ENCODE data around the gene CHI3L2. TPM values are rescaled to one million over a fixed set of nuclear protein-coding genes. Genes with fewer than 3 reads are reported as not detected.

The CHI3L2 gene
- total RNA-seq, 4 donors from 2014 or later: 0.42 to 13.1 (median 4.7) TPM; not detected in 1

GRCh38 chr1:111225717-111226400, 1.7 kb upstream of the CHI3L2 start:
- WGBS, 2 donors (ENCODE audit: low coverage in 1 of 2): 47 to 65% methylated on average over 5 of the region's 6 CpGs
- Histone ChIP-seq H3K27me3 (no peaks in the 10 kb centered on the region), H3K4me3 (no peak overlapping the region), H3K9me3 (no peaks in the 10 kb centered on the region), H3K36me3 (no peaks in the 10 kb centered on the region), H3K27ac (no peak overlapping the region), H3K4me1 (peaks cover 0 to 28% (median 0%) of the 10 kb centered on the region in 3 donors)
- TF ChIP-seq CTCF (IDR thresholded peaks at IDR 0.05) (no peak), POLR2A (IDR thresholded peaks at IDR 0.05) (no peak), EP300 (IDR thresholded peaks at IDR 0.05) (no peak), POLR2AphosphoS5 (IDR thresholded peaks at IDR 0.05) (no peak)
- ATAC-seq: no peak

- Histone ChIP-seq H3K27ac (peak overlapping the region in 3 of 4 donors; percentile 29 to 46 (median 36)), H3K27me3 (no peaks in the 10 kb centered on the region), H3K4me3 (no peak overlapping the region), H3K9me3 (no peaks in the 10 kb centered on the region), H3K36me3 (no peaks in the 10 kb centered on the region), H3K4me1 (peaks cover 0 to 17% (median 0%) of the 10 kb centered on the region in 3 donors)
- TF ChIP-seq POLR2AphosphoS5 (IDR thresholded peaks at IDR 0.05) (no peak), EP300 (IDR thresholded peaks at IDR 0.05) (no peak), CTCF (IDR thresholded peaks at IDR 0.05) (no peak), POLR2A (IDR thresholded peaks at IDR 0.05) (no peak)
- 61 to 69% methylated on average over 4 to 6 of the region's 6 CpGs for WGBS, 2 donors (ENCODE audit: low coverage in 1 of 2)
- ATAC-seq: peak; percentile 82
Observed at GRCh38 chr1:111227851-111228747, 586 bp downstream of the CHI3L2 start.

- 49 to 72% methylated on average over 2 of the region's 2 CpGs for WGBS, 2 donors (ENCODE audit: low coverage in 1 of 2)
- Histone ChIP-seq H3K4me3 (no peak overlapping the region), H3K27me3 (no peaks in the 10 kb centered on the region), H3K36me3 (no peaks in the 10 kb centered on the region), H3K4me1 (peaks cover 0 to 16% (median 0%) of the 10 kb centered on the region in 3 donors), H3K27ac (no peak overlapping the region), H3K9me3 (no peaks in the 10 kb centered on the region)
- no peak for ATAC-seq
- no peak for TF ChIP-seq CTCF (IDR thresholded peaks at IDR 0.05)
- no peak for TF ChIP-seq POLR2AphosphoS5 (IDR thresholded peaks at IDR 0.05)
Observed at GRCh38 chr1:111228748-111229126, 1.2 kb downstream of the CHI3L2 start.

- TF ChIP-seq POLR2AphosphoS5 (IDR thresholded peaks at IDR 0.05) (no peak), EP300 (IDR thresholded peaks at IDR 0.05) (no peak), CTCF (IDR thresholded peaks at IDR 0.05) (no peak), POLR2A (IDR thresholded peaks at IDR 0.05) (no peak)
Observed at GRCh38 chr1:111232134-111232533, 4.6 kb downstream of the CHI3L2 start.

More at GRCh38 chr1:111232134-111232533, 4.6 kb downstream of the CHI3L2 start:
- Histone ChIP-seq H3K36me3 (no peaks in the 10 kb centered on the region), H3K4me1 (peaks cover 0 to 16% (median 0%) of the 10 kb centered on the region in 3 donors), H3K27ac (no peak overlapping the region), H3K4me3 (no peak overlapping the region), H3K27me3 (peaks cover 10% of the 10 kb centered on the region), H3K9me3 (no peaks in the 10 kb centered on the region)
- 93 to 96% methylated on average over 2 to 3 of the region's 3 CpGs for WGBS, 2 donors (ENCODE audit: low coverage in 1 of 2)
- ATAC-seq: no peak

Data from gastroesophageal sphincter (tissue), 4 donors.